Neuron (in vitro differentiated cells): ENCODE data around the gene TMC8.
"Not testable (repeated sequence)": the region's sequence is repeated elsewhere in the genome, so short reads cannot be mapped to it uniquely, and the experiment has no call there.

Experiments used
- H2AFZ ChIP-seq: one replicate; pipeline ENCODE4 v1.6.1; 2013; ENCODE audit warnings: low read depth, mild to moderate bottlenecking, inconsistent platforms, low read length, moderate library complexity
- H3K27me3 ChIP-seq: one replicate; pipeline ENCODE4 v1.6.1; 2013; ENCODE audit warnings: low read length; ENCODE audit not compliant: insufficient read depth
- H3K36me3 ChIP-seq: one replicate; pipeline ENCODE4 v1.6.1; 2013; ENCODE audit warnings: low read length; ENCODE audit not compliant: insufficient read depth
- H3K4me1 ChIP-seq: one replicate; pipeline ENCODE4 v1.6.1; 2013; ENCODE audit warnings: low read length; ENCODE audit not compliant: insufficient read depth
- H3K4me3 ChIP-seq: 2 replicates; pipeline ENCODE4 v1.5.1; 2013; ENCODE audit warnings: mild to moderate bottlenecking, low read length, moderate library complexity
- H3K9me3 ChIP-seq: one replicate; pipeline ENCODE4 v1.6.1; 2013; ENCODE audit warnings: low read length

The TMC8 gene

DNA sequence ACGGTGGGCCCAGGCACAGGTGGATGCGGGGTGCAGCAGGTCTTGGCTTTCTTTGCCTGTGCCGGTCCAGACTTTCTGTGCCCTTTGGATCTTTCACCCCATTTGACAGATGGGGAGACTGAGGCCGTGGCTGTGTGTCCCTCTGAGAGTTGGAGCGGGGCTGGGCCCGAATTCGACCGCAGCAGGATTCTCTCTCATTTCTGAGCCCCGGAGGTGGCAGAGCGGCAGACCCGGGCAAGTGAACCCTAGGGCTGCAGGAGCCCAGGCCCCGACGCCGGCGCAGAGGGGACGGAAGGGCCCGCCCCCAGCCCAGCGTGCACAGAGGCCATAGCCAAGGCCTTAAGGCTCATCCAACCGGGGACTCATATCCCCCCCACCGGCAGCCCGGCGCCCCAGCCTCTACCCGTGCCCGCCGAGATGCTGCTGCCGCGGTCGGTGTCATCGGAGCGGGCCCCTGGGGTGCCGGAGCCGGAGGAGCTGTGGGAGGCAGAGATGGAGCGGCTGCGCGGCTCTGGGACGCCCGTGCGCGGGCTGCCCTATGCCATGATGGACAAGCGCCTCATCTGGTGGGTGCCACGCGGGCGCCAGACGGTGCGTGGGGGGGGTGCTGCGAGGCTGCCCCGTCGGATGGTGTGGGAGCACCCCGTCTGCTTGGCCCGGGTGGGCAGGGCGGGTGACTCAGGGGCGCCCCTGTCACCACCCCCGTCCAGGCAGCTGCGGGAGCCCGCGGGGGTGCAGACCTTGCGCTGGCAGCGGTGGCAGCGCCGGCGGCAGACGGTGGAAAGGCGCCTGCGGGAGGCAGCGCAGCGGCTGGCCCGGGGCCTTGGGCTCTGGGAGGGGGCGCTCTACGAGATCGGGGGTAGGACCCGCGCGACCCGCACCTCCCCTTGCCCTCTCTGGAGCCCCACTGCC lies 857 bp downstream of the TMC8 start:
- no peak overlapping the region for H3K4me3 ChIP-seq
- no peak overlapping the region for H2AFZ ChIP-seq
- H3K4me1 ChIP-seq = peaks cover 11% of the 10 kb centered on the region
- H3K9me3 ChIP-seq = no peaks in the 10 kb centered on the region
- peaks cover 39% of the 10 kb centered on the region for H3K27me3 ChIP-seq
- no peaks in the 10 kb centered on the region for H3K36me3 ChIP-seq

DNA sequence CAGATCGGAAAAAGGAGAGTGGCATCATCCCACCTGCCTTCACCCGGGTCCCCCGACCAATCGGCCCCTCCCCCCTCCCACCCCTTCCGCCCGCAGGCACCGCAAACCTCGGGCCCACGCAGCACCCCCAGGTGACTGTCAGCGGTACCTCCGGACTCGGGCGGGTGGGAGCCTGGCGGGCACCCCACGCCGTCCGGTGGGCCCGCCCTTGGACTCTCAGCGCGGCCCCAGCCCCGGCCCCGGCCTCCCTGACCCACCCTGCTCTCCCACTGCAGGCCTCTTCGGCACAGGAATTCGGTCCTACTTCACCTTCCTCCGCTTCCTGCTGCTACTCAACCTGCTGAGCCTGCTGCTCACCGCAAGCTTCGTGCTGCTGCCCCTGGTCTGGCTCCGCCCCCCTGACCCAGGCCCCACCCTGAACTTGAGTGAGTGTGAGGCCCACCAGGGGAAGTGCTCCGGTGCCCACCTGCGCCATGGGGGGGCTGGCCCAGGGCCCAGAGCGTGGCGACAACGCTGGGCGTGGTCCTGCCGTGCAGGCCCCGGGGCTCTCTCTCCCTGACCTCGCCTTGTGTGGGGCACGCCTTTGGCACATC lies 1.6 kb downstream of the TMC8 start:
- Histone ChIP-seq H3K9me3 (no peaks in the 10 kb centered on the region), H2AFZ (no peak overlapping the region), H3K27me3 (peaks cover 39% of the 10 kb centered on the region), H3K36me3 (no peaks in the 10 kb centered on the region), H3K4me1 (peaks cover 10% of the 10 kb centered on the region), H3K4me3 (no peak overlapping the region)

DNA sequence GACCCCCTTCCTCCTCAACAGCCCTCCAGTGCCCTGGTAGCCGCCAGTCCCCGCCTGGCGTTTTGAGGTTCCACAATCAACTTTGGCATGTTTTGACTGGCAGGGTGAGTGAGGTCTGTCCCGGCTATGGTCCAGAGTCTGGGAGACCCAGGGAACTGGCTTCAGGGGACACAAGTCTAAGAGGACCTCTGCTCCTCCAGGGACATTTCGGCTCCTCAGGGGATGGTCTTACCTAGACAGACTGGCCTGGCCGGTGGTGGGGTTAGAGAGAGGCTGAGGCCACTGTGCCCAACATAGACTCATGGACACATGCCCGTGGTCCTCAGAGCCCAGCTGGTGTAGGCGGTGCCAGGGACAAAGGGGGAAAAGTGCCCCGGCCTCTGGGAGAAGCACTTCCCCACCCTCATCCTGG lies 2.2 kb downstream of the TMC8 start:
- H3K9me3 ChIP-seq = no peaks in the 10 kb centered on the region
- peaks cover 4% of the 10 kb centered on the region for H3K4me1 ChIP-seq
- no peak overlapping the region for H3K4me3 ChIP-seq
- no peak overlapping the region for H2AFZ ChIP-seq
- no peaks in the 10 kb centered on the region for H3K36me3 ChIP-seq
- peaks cover 39% of the 10 kb centered on the region for H3K27me3 ChIP-seq

DNA sequence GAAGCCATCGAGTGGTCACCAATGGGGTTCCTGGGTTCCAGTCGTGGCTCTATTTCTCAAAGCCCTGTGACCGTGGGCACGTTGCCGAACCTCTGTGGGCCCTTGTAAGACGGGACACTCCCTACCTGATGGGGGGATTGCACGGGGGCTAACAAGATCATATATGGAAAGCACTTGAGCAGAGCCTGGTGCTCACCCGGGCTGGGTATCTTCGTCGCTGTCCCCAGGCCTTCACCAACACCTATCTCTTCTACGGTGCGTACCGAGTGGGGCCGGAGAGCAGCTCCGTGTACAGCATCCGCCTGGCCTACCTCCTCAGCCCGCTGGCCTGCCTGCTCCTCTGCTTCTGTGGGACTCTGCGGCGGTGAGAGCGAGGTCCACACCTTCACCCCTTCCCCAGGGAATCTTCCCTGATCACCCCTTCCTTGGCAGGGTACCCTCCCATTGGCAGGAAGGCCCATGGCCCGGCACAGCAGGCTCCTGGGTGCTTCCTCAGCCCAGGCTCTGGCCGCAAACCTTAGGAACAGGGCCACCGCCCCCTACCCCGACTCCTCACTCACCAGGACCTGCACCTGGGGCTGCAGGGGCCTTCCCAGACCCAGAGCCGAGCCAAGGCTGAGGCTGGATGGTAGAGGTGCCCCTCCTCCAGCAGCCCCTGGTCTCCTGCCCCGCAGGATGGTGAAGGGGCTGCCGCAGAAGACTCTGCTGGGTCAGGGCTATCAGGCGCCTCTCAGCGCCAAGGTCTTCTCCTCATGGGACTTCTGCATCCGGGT lies 2.8 kb downstream of the TMC8 start:
- Histone ChIP-seq H3K9me3 (no peaks in the 10 kb centered on the region), H3K27me3 (peaks cover 43% of the 10 kb centered on the region), H3K36me3 (no peaks in the 10 kb centered on the region), H3K4me3 (no peak overlapping the region), H2AFZ (no peak overlapping the region), H3K4me1 (peaks cover 3% of the 10 kb centered on the region)

DNA sequence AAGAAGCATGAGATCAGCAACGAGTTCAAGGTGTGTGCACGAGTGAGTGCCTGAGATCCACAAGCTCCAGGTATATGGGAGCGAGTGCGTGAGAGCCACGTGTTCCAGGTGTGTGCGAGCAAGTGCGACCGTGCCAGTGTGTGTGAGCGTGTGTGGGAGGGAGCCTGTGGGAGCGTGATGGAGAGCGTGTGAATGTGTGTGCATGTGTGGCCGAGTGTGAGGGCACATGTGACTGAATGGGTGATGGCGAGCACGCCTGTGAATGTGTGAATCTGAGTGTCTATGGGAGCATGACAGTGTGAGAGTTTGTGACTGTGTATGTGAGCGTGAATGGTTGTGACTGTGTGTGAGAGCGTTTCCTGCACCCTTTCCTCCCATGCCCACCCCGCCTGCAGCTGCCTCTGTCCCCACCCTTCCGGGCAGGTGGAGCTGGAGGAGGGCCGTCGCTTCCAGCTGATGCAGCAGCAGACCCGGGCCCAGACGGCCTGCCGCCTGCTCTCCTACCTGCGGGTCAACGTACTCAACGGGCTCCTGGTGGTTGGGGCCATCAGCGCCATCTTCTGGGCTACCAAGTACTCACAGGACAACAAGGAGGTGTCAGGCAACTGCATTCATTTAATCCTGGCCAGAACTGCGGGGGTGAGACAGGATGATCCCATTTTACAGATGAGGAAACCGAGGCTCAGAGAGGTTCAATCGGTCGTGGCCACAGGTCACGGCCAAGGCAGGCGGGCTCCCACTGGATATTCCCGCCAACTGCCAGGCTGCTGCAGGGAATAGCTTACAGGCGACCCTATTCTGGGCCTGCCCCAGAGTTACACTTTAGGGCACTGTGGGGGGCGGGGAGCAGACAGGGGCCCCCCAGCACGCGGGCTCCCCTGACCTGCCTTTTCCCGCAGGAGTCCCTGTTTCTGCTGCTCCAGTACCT lies 3.7 kb downstream of the TMC8 start:
- Histone ChIP-seq H3K9me3 (no peaks in the 10 kb centered on the region), H3K36me3 (no peaks in the 10 kb centered on the region), H2AFZ (no peak overlapping the region), H3K4me3 (no peak overlapping the region), H3K27me3 (peaks cover 43% of the 10 kb centered on the region), H3K4me1 (no peaks in the 10 kb centered on the region)

DNA sequence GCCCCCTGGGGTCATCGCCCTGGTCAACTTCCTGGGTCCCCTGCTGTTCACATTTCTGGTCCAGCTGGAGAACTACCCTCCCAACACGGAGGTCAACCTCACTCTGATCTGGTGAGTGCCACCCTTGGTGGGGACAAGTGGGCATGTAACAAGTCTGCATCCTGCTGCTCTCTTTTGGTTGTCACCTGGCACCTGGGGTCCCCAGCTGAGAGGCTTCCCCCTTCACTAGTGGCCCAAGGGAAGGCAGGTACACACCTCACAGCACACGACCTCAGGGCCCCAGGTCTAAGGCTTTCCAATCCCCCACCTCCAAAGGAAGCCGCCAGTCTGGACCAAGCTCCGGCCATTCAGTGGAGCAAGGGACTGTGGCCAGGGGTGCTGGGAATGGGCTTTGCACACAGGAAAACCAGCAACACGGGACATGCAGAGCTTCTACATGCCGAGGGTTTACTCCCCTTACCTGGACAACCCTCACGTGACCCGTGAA lies 4.4 kb downstream of the TMC8 start:
- Histone ChIP-seq H3K4me3 (no peak overlapping the region), H3K9me3 (no peaks in the 10 kb centered on the region), H3K36me3 (no peaks in the 10 kb centered on the region), H3K27me3 (peaks cover 36% of the 10 kb centered on the region), H3K4me1 (no peaks in the 10 kb centered on the region), H2AFZ (no peak overlapping the region)

DNA sequence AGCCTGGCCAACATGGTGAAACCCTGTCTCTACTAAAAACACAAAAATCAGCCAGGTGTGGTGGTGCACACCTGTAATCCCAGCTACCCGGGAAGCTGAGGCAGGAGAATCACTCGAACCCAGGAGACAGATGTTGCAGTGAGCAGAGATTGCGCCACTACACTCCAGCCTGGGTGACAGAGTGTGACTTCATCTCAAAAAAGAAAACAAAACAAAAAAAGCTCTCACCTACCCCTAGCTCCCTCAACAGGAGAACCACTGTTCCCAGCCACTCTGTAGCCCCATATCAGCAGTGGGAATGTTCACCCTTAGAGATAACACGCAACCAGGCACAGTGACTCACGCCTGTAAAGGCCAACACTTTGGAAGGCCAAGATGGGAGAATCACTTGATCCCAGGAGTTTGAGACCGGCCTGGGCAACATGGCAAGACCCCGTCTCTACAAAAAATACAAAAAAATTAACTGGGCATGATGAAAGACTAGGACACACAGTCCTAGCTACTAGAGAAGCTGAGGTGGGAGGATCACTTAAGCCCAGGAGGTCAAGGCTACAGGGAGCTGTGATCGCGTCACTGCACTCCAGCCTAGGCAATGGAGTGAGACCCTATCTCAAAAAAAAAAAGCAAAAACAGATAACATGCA lies 5.4 kb downstream of the TMC8 start:
- Histone ChIP-seq H3K36me3 (no peaks in the 10 kb centered on the region), H2AFZ (no peak overlapping the region), H3K27me3 (peaks cover 26% of the 10 kb centered on the region), H3K9me3 (no peaks in the 10 kb centered on the region), H3K4me1 (no peaks in the 10 kb centered on the region), H3K4me3 (no peak overlapping the region)

DNA sequence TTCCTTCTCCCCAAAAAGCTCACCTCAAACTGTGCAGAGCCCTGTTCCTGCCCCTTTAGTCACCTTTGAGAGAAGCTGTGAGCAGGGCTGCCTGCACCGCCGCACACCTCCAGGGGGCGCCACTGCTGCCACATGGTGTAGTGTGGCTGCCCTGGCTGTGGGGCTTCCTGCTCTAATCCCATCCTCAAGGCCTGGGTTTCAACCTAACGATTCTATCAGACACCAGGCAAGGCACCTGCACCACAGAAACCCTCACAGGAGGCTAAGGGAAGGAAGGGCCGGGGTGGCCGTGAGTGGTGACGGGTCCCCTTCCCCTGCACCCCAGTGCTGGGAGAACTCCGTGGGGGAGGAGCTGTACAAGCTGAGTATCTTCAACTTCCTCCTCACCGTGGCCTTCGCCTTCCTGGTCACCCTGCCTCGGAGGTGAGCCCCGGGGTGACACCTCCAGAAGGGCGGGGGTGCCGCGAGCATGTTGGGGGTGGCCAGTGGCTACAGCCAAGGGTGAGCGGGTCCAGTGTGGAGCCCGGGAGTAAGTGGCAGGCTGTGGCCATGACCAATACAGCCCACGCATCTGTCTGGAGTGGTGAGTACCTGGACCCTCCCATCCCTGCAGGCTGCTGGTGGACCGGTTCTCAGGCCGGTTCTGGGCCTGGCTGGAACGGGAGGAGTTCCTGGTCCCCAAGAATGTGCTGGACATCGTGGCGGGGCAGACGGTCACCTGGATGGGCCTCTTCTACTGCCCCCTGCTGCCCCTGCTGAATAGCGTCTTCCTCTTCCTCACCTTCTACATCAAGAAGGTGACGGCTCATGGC lies 7.0 kb downstream of the TMC8 start:
- Histone ChIP-seq H3K36me3 (no peaks in the 10 kb centered on the region), H3K9me3 (no peaks in the 10 kb centered on the region), H3K4me1 (no peaks in the 10 kb centered on the region), H3K4me3 (no peak overlapping the region), H3K27me3 (peaks cover 25% of the 10 kb centered on the region), H2AFZ (no peak overlapping the region)

DNA sequence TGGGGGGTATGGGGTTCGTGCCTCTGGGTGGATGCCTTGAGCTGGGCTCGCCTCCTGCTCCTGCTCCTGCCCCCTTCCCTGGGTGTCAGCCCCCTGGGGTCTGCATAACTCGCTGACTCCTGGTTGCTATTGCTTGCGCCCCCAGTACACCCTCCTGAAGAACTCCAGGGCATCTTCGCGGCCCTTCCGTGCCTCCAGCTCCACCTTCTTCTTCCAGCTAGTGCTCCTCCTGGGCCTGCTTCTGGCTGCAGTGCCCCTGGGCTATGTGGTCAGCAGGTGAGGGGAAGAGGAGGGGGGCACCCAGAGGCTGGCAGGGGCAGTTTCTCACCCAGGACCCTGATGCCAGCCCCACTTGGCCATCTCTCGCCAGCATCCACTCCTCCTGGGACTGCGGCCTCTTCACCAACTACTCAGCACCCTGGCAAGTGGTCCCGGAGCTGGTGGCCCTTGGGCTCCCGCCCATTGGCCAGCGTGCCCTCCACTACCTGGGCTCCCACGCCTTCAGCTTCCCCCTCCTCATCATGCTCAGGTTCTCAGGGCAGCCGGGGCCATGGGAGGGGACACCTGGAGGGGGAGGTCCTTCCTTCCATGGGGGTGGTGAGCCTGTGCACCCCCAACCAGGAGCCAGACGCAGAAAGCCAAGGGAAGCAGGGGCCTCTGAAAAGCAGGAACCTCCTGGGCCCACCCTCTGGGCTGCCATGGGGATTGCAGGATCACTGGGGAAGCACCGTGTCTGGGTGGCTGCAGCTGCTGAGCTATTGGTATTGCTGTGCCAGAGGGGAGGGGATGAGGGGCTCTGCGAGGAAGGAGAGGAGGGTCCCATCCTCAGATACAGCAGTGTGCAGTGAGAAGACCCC lies 7.9 kb downstream of the TMC8 start:
- Histone ChIP-seq H2AFZ (no peak overlapping the region), H3K36me3 (no peaks in the 10 kb centered on the region), H3K27me3 (peaks cover 17% of the 10 kb centered on the region)

DNA sequence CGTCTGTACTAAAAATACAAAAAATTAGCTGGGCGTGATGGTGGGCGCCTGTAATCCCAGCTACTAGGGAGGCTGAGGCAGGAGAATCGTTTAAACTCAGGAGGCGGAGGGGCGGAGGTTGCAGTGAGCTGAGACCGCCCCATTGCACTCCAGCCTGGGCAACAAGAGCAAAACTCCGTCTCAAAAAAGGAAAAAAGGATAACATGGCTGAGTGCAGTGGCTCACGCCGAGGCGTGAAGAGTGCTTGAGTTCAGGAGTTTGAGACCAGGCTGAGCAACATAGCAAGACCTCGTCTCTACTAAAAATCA lies 9.2 kb downstream of the TMC8 start:
- peaks cover 10% of the 10 kb centered on the region for H3K27me3 ChIP-seq
- H3K36me3 ChIP-seq, H3K9me3 ChIP-seq, H3K4me3 ChIP-seq, H2AFZ ChIP-seq, H3K4me1 ChIP-seq: not testable (repeated sequence)

More for the DNA sequence above, 7.9 kb downstream of the TMC8 start:
- H3K4me1 ChIP-seq = no peaks in the 10 kb centered on the region
- no peaks in the 10 kb centered on the region for H3K9me3 ChIP-seq
- no peak overlapping the region for H3K4me3 ChIP-seq
